Thoracic aorta (tissue), 2 donors: Measurements from ENCODE around the gene ACR. TPM values are rescaled to one million over a fixed set of nuclear protein-coding genes. Genes with fewer than 3 reads are reported as not detected.

Experiments
- ATAC-seq: fragments of 150-250 bp; one replicate; pipeline ENCODE4 v1.8.0; 2017; ENCODE audit warnings: low read depth; ENCODE audit not compliant: insufficient number of reproducible peaks, low FRiP score
- DNase-seq: peaks from one replicate; pipeline ENCODE4 v3.0.0-alpha.2; 2020; ENCODE audit warnings: low spot score
- H3K27ac ChIP-seq, 2 donors: fragments of 200-600 bp; sonication (generic); 1 replicate in 1 of 2; 2 replicates in 1 of 2; pipeline ENCODE4 v1.5.1; 2016; ENCODE audit warnings: mild to moderate bottlenecking in 2 of 2, moderate library complexity in 2 of 2
- H3K27me3 ChIP-seq: fragments of 200-600 bp; sonication (generic); replicated peaks from 2 replicates; pipeline ENCODE4 v1.6.0; 2016; ENCODE audit warnings: mild to moderate bottlenecking; ENCODE audit not compliant: insufficient read depth
- H3K36me3 ChIP-seq: fragments of 200-600 bp; sonication (generic); one replicate; pipeline ENCODE4 v1.5.1; 2016
- H3K4me1 ChIP-seq, 2 donors: fragments of 200-600 bp; sonication (generic); 1 replicate in 1 of 2; 2 replicates in 1 of 2; pipeline versions ENCODE4 v1.5.1 to v1.6.0; 2016; ENCODE audit warnings: low read depth in 2 of 2, mild to moderate bottlenecking in 1 of 2; ENCODE audit not compliant: control insufficient read depth in 1 of 2
- H3K4me3 ChIP-seq: fragments of 200-600 bp; sonication (generic); 2 replicates; pipeline ENCODE4 v1.5.1; 2016; ENCODE audit warnings: mild to moderate bottlenecking
- H3K9me3 ChIP-seq: fragments of 200-600 bp; sonication (generic); 2 replicates; pipeline ENCODE4 v1.5.1; 2016
- total RNA-seq, 2 donors: library from RNA; depleted of rRNA; stranded (reverse); fragments of >200 nt; gene quantifications; one replicate each; pipeline versions ENCODE4 v1.1.0 to v1.2.3, GENCODE V29; 2016
- TF ChIP-seq, protein P1 (sequence below): fragments of 200-600 bp; sonication (generic); IDR thresholded peaks from one replicate; pipeline ENCODE4 v1.5.1; 2019; ENCODE audit warnings: antibody characterized with exemption

The ACR gene
- total RNA-seq, 2 donors from 2014 or later, result not detected

DNA sequence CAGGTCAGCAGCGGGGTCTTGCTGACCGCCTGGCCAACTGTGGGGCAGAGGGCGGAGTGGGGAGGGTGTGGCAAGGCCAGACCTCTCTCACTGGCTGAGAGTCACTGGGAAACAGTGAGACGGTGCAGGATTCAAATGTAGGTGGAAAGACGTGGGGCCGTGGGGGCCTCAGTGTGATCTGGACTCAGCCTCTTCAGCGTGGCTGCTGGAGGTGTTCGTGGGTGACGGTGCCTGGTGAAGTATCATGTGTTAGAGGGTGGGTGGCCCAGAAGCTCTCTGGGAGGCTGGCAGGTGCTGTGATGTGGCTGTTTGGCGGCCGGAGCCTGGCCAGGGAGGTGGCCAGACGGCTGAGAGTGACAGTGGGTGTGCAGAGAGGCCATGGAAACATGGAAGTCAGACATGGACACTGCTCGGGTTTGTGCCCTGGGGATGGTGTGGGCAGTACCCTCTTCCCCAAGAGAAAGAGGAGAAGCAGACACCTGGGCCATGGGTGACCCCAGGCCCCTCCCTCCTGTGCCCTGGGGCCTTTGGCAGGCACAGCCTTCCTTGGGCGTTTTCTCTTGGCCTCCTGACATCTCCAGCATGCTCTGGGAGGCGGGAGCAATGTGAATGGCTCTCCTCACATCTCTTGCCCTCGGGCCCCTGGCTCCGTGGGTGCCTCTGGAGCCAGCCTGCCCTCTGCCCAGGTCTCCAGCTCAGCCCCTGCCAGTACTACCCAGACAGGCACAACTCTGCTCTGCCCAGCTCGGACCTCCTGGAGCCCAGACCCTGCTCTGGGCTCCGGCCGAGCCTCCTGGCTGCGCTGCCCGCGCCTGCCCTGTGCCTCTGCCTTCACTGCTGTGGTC is 10.1 kb upstream of the ACR start:
- no peak overlapping the region for H3K4me3 ChIP-seq
- no peak overlapping the region for H3K27ac ChIP-seq
- TF ChIP-seq, protein P1, sequence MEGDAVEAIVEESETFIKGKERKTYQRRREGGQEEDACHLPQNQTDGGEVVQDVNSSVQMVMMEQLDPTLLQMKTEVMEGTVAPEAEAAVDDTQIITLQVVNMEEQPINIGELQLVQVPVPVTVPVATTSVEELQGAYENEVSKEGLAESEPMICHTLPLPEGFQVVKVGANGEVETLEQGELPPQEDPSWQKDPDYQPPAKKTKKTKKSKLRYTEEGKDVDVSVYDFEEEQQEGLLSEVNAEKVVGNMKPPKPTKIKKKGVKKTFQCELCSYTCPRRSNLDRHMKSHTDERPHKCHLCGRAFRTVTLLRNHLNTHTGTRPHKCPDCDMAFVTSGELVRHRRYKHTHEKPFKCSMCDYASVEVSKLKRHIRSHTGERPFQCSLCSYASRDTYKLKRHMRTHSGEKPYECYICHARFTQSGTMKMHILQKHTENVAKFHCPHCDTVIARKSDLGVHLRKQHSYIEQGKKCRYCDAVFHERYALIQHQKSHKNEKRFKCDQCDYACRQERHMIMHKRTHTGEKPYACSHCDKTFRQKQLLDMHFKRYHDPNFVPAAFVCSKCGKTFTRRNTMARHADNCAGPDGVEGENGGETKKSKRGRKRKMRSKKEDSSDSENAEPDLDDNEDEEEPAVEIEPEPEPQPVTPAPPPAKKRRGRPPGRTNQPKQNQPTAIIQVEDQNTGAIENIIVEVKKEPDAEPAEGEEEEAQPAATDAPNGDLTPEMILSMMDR, result no peak
- H3K9me3 ChIP-seq, result no peaks in the 10 kb centered on the region
- DNase-seq (no peak), ATAC-seq (no peak)
- H3K36me3 ChIP-seq, result no peaks in the 10 kb centered on the region
- peaks cover 0 to 7% of the 10 kb centered on the region in 2 donors for H3K4me1 ChIP-seq
- no peaks in the 10 kb centered on the region for H3K27me3 ChIP-seq

DNA sequence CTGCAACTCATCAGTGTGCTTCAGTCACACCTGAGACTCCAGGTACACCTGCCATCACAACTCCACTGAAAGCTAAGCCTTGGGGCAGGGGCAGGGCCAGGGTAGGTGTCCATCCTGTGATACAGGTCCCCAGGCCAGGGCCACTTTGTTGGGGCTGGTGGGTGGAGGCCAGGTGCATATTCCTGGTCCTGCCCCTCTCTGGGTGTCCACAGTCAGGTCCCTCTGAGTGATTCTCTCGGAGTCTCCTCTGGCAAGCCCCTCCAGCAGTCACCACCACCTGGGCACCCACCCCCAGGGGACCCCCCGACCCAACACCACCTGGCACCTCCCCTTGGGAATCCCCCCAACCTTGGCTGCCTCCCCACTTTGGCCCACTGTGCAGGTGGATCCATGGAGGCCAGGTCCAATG is 9.5 kb upstream of the ACR start:
- Histone ChIP-seq H3K4me3 (no peak overlapping the region), H3K27me3 (no peaks in the 10 kb centered on the region), H3K4me1 (peaks cover 0 to 7% of the 10 kb centered on the region in 2 donors), H3K27ac (no peak overlapping the region), H3K36me3 (no peaks in the 10 kb centered on the region), H3K9me3 (no peaks in the 10 kb centered on the region)
- ATAC-seq (no peak), DNase-seq (no peak)
- TF ChIP-seq, protein P1, result no peak

DNA sequence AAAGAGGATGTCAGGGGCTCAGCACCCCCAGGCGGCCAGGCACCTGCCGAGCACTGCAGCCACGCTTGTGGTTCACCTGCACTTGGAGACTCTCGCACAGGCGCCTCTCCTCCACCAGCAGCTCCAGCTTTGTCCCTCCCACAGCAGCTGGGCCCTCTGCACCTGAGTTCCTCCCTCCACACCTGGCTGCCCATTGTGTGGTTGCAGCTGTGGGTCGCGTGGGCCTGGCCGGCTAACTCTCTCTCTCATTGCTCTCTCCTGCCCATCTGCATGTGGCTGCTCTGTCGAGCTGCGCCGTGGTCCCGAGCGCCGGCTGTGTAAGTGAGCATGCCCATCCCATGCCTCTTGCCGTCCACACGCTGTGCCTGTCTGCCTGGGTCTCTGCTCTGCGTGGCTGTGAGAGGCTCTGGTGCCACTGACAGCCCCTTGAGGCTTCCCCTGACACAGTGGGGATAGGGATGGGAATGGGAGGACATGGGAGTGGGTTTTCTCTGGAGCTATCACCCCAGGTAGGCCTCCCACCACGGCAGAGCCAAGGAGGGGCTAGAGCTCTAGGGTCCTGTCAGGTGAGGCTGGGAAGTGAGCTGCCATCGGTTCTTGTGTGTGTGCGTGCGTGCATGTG is 8.5 kb upstream of the ACR start:
- TF ChIP-seq, protein P1, result no peak
- H3K9me3 ChIP-seq, result no peaks in the 10 kb centered on the region
- ATAC-seq (no peak), DNase-seq (no peak)
- no peak overlapping the region for H3K27ac ChIP-seq
- H3K4me1 ChIP-seq, result peaks cover 0 to 7% of the 10 kb centered on the region in 2 donors
- no peaks in the 10 kb centered on the region for H3K27me3 ChIP-seq
- H3K36me3 ChIP-seq, result no peaks in the 10 kb centered on the region
- H3K4me3 ChIP-seq, result no peak overlapping the region

DNA sequence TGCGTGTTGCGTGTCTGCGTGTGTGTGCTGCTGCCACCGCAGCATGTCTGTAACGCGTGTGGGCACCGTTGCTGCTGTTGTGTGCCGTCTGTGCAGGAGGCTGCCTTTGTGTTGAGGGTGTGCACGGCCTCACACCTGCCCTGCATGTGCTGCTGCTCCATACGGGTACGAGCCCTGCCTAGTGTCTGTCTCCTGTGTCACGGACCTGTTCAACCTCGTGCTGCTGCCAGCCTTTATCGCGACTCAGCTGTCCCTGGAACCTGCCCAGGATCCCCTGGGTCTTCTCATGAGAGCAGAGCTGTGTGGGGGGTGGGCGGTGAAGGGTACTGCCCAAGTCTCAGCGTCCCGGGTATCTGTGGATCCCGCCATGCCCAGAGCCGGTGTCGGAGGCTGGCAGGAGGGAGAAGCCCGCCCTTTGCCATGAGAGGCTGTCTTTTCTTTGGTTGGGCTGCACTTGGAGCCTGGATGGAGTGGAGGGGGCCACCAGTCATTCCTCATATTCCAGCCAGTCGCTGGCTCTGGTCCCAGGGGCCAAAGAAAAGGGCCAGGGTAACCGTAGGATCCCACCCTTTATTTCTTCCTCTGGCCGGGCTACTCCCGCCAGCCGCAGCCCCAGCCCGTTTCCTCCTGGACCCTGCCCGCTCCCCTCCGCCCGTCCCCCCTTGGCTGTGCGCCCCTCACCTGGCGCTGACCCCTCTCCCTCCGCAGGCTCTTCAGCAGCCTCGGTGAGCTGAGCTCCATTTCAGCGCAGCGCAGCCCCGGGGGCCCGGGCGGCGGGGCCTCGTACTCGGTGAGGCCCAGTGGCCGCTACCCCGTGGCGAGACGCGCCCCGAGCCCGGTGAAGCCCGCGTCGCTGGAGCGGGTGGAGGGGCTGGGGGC is 7.8 kb upstream of the ACR start:
- TF ChIP-seq, protein P1, result no peak
- H3K9me3 ChIP-seq, result no peaks in the 10 kb centered on the region
- H3K4me1 ChIP-seq, result peaks cover 0 to 7% of the 10 kb centered on the region in 2 donors
- H3K36me3 ChIP-seq, result no peaks in the 10 kb centered on the region
- no peak for ATAC-seq
- H3K27me3 ChIP-seq, result no peaks in the 10 kb centered on the region
- no peak overlapping the region for H3K27ac ChIP-seq
- H3K4me3 ChIP-seq, result no peak overlapping the region
- no peak for DNase-seq
